CD4-positive, alpha-beta memory T cell (primary cell): ENCODE data around the gene CHIA. TPM values are rescaled to one million over a fixed set of nuclear protein-coding genes. Genes with fewer than 3 reads are reported as not detected.
A peak's percentile ranks its signal among the peaks of the same experiment; 100 is the strongest.

Source experiments
- CTCF ChIA-PET: fragments of 350-600 bp; sonication (Branson Sonifier 250); formaldehyde crosslinking; loops from one replicate; lab custom pipeline; 2021; ENCODE audit warnings: inconsistent platforms; ENCODE audit not compliant: partially characterized antibody; lab: Charles Lee
- POLR2A ChIA-PET: fragments of 350-600 bp; sonication (Branson Sonifier 250); formaldehyde crosslinking; loops from one replicate; lab custom pipeline; 2021; ENCODE audit not compliant: partially characterized antibody; lab: Charles Lee
- DNase-seq, 5 donors: peaks; one replicate each; pipeline versions ENCODE4 v3.0.0 to v3.0.0-alpha.2; 2020 to 2022; ENCODE audit warnings: mixed read lengths in 1 of 5
- H3K27ac ChIP-seq: one replicate; pipeline ENCODE4 v1.7.0; 2013; ENCODE audit warnings: low read depth, low read length
- H3K27me3 ChIP-seq: 2 replicates; pipeline ENCODE4 v1.7.0; 2013; ENCODE audit warnings: mild to moderate bottlenecking, low read length, moderate library complexity; ENCODE audit not compliant: insufficient read depth
- H3K36me3 ChIP-seq: 2 replicates; pipeline ENCODE4 v1.7.0; 2013; ENCODE audit warnings: mild to moderate bottlenecking, low read length, moderate library complexity; ENCODE audit not compliant: insufficient read depth
- H3K4me1 ChIP-seq: 2 replicates; pipeline ENCODE4 v1.7.0; 2013; ENCODE audit warnings: mild to moderate bottlenecking, low read length, moderate library complexity; ENCODE audit not compliant: insufficient read depth
- H3K4me3 ChIP-seq, 2 donors: one replicate each; pipeline ENCODE4 v1.7.0; 2013; ENCODE audit warnings: low read length in 2 of 2, mild to moderate bottlenecking in 1 of 2
- H3K9me3 ChIP-seq, 2 donors: one replicate each; pipeline ENCODE4 v1.7.0; 2013; ENCODE audit warnings: low read length in 2 of 2, control low read depth in 1 of 2; ENCODE audit not compliant: control insufficient read depth in 1 of 2
- H3K27ac Mint-ChIP-seq, 7 donors: one replicate each; pipeline ENCODE4 v1.8.0; 2020 to 2021; ENCODE audit warnings: mixed read lengths in 7 of 7, mild to moderate bottlenecking in 6 of 7, inconsistent platforms in 3 of 7, moderate library complexity in 3 of 7
- H3K27me3 Mint-ChIP-seq, 2 donors: one replicate each; pipeline ENCODE4 v1.8.0; 2020 to 2021; ENCODE audit warnings: mixed read lengths in 2 of 2
- H3K36me3 Mint-ChIP-seq, 2 donors: one replicate each; pipeline ENCODE4 v1.8.0; 2020 to 2021; ENCODE audit warnings: mixed read lengths in 2 of 2, inconsistent platforms in 1 of 2, mild to moderate bottlenecking in 1 of 2
- H3K4me1 Mint-ChIP-seq, 4 donors: one replicate each; pipeline ENCODE4 v1.8.0; 2020 to 2021; ENCODE audit warnings: mixed read lengths in 4 of 4, mild to moderate bottlenecking in 1 of 4
- H3K4me3 Mint-ChIP-seq, 8 donors: one replicate each; pipeline ENCODE4 v1.8.0; 2020 to 2021; ENCODE audit warnings: mixed read lengths in 8 of 8, mild to moderate bottlenecking in 7 of 8, moderate library complexity in 6 of 8, inconsistent platforms in 3 of 8
- H3K9me3 Mint-ChIP-seq, 8 donors: one replicate each; pipeline ENCODE4 v1.8.0; 2020 to 2021; ENCODE audit warnings: mixed read lengths in 8 of 8, mild to moderate bottlenecking in 5 of 8, inconsistent platforms in 3 of 8, moderate library complexity in 1 of 8
- intact Hi-C: fragments of 100-400 bp; cut with micrococcal nuclease; formaldehyde crosslinking; loops from one replicate; pipeline ENCODE4 v1.15.1; 2023
- polyA plus RNA-seq, 2 donors: library from polyadenylated mRNA; unstranded; fragments of 300-500 nt; fragmentation: Illumina TruSeq; gene quantifications; one replicate each; pipeline ENCODE4 v1.2.3, GENCODE V29; 2021
- total RNA-seq, 2 experiments: library from RNA; stranded (reverse); gene quantifications; one replicate each; pipeline ENCODE4 v1.2.3, GENCODE V29; 2021

CHIA gene
- total RNA-seq = not detected
- not detected for polyA plus RNA-seq

DNA sequence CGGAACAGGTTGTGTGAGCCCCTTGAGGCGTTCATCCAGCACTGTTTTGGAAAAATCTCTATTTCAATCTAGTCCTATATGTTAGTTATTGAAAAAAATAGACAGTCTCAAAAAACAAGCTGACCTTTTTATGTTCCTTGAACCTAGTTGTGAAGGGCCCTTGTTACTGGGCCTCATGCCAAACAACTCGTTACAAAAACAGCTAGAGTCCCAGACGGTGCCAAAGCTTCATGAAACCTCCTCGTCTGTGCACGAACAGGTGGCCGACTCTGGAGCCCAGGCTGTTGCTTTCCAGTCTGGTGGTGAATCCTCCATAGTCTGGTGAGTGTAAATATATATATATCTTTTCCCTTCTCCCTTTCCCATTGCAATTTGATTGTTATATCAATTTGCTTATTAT lies at the start of gene CHIA:
CHIA (plus strand) TSS at position 222 of the 400 bp plus-strand sequence. CDS start 19,617 bp downstream, outside the sequence.
- H3K4me1 Mint-ChIP-seq = peaks cover 0 to 9% (median 7%) of the 10 kb centered on the region in 4 donors
- Histone ChIP-seq H3K4me3 (no peak within 1 kb of the TSS), H3K36me3 (no peaks in the 10 kb centered on the region), H3K9me3 (no peaks in the 10 kb centered on the region), H3K27ac (no peak within 1 kb of the TSS), H3K27me3 (no peaks in the 10 kb centered on the region), H3K4me1 (peaks cover 6% of the 10 kb centered on the region)
- CTCF ChIA-PET = no interaction called here
- H3K4me3 Mint-ChIP-seq = no peak within 1 kb of the TSS
- no peaks in the 10 kb centered on the region for H3K9me3 Mint-ChIP-seq
- no peak within 1 kb of the TSS for H3K27ac Mint-ChIP-seq
- peaks cover 0 to 2% of the 10 kb centered on the region in 2 donors for H3K27me3 Mint-ChIP-seq
- POLR2A ChIA-PET = no interaction called here
- H3K36me3 Mint-ChIP-seq = no peaks in the 10 kb centered on the region
- intact Hi-C loops = no loop called here
- DNase-seq = no peak

DNA sequence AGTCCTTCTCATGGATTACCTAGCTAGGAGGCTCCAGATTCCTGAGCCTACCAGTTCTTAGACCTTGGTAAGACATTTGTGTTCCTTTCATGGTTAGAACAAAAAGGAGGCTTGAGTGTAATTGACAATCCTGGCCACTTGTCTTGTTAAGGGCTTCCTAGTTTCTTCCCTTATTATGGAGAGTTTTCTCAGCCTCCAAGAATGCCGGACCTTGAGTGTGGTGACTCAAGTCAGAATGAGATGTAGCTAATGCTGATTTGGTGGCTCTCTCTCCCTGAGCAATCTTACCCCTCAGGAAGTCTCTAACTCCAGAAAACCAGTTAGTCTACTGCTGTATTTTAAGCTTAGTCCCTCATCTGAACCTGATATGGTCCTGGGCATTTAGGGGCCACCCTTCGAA lies 48.9 kb upstream of the CHIA start:
- peak overlapping the region in 1 of 7 donors; percentile 19 for H3K27ac Mint-ChIP-seq
- Histone ChIP-seq H3K36me3 (no peaks in the 10 kb centered on the region), H3K27ac (no peak overlapping the region), H3K4me3 (no peak overlapping the region), H3K4me1 (no peaks in the 10 kb centered on the region), H3K9me3 (no peaks in the 10 kb centered on the region), H3K27me3 (no peaks in the 10 kb centered on the region)
- H3K9me3 Mint-ChIP-seq = no peaks in the 10 kb centered on the region
- ChIA-PET POLR2A (interaction anchor here (1.8 kb wide), 1 partner anchor 15 kb away, joined by 4 read pairs; the partner anchor contains the start of gene CHI3L2), CTCF (interaction anchor here (1.4 kb wide), 1 partner anchor 19 kb away, joined by 6 read pairs; no protein-coding TSS in a partner anchor)
- H3K27me3 Mint-ChIP-seq = no peaks in the 10 kb centered on the region
- intact Hi-C loops = no loop called here
- H3K36me3 Mint-ChIP-seq = peaks cover 9 to 39% of the 10 kb centered on the region in 2 donors
- H3K4me3 Mint-ChIP-seq = no peak overlapping the region
- peaks cover 0 to 2% (median under 1%) of the 10 kb centered on the region in 4 donors for H3K4me1 Mint-ChIP-seq
- no peak for DNase-seq

DNA sequence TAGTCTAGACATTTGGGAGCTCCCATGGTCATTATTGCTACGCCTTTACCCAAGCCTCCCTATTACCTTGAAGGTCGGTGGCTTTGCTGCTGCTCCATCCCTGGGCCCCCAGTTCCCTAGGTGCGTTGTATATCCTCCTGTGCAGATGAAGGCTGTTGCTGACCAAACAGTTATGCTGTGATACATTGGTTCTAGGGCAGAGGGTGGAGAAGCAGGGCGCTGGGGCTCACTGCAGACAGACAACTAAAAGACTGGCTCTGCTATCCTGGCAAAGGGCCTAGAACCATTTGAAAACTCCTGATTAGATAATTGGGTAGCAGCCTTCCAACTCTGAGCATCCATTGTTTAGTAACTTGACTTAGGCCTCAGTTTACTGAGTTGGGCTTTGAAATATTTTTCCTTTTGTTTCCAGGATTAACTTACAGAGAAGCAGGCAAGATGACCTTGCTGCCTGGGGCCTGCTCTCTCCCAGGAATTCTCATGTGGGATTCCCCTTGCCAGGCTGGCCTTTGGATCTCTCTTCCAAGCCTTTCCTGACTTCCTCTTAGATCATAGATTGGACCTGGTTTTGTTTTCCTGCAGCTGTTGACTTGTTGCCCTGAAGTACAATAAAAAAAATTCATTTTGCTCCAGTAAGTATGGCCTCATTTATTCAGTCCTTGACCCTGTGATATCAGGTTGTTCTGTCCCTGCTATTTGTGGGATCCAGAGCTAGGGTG lies 47.7 kb upstream of the CHIA start:
- Mint-ChIP-seq H3K27me3 (no peaks in the 10 kb centered on the region), H3K36me3 (peaks cover 9 to 29% of the 10 kb centered on the region in 2 donors), H3K9me3 (no peaks in the 10 kb centered on the region), H3K27ac (no peak overlapping the region), H3K4me1 (peaks cover 0 to 2% (median under 1%) of the 10 kb centered on the region in 4 donors), H3K4me3 (no peak overlapping the region)
- no peaks in the 10 kb centered on the region for H3K9me3 ChIP-seq
- no peak for DNase-seq
- POLR2A ChIA-PET = interaction anchor here (0.9 kb wide), 1 partner anchor 182 kb away, joined by 3 read pairs; no protein-coding TSS in a partner anchor
- H3K27me3 ChIP-seq = no peaks in the 10 kb centered on the region
- CTCF ChIA-PET = interaction anchor here (1.4 kb wide), 1 partner anchor 20 kb away, joined by 6 read pairs; no protein-coding TSS in a partner anchor
- no peak overlapping the region for H3K4me3 ChIP-seq
- intact Hi-C loops = no loop called here
- H3K36me3 ChIP-seq = no peaks in the 10 kb centered on the region
- H3K27ac ChIP-seq = no peak overlapping the region
- no peaks in the 10 kb centered on the region for H3K4me1 ChIP-seq

DNA sequence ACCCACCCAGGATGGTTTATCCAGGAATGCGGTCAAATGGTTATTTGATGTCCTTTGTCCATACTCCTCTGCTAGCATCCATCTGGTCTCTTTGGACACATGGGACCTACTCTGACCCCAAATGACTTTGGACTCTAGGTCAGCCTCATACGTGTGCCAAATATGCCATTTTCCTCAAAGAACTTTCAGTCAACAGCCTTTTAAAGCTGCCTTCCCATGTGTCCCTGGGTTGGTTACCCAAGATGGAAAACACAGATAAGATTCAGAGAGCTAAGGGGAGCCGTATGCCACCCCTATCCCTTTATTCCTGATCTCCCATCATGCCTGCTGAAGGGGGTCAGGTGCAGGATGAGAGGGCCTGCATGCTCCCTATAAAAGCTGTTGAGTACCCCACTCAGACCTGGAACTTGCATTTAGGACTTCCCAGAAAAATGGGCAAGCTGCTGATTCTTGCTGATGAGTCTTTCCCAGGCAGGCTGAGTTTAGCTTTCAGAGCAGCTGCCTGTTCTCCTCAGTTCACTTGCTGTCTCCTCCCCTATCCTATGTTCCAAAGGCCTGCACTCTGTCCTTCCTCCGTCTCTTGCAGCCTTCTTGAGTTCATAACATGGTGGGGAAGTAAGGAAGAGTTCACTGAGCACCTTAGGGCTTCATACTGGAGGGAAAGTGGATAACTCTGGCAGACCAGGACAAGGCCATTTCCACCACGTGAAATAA lies 43.4 kb upstream of the CHIA start:
- H3K36me3 ChIP-seq = no peaks in the 10 kb centered on the region
- Mint-ChIP-seq H3K36me3 (peaks cover 0 to 9% of the 10 kb centered on the region in 2 donors), H3K27ac (no peak overlapping the region), H3K9me3 (no peaks in the 10 kb centered on the region), H3K4me3 (no peak overlapping the region), H3K4me1 (peaks cover 6 to 17% (median 10%) of the 10 kb centered on the region in 4 donors), H3K27me3 (no peaks in the 10 kb centered on the region)
- DNase-seq = no peak
- POLR2A ChIA-PET = no interaction called here
- peaks cover 8% of the 10 kb centered on the region for H3K4me1 ChIP-seq
- H3K27me3 ChIP-seq = no peaks in the 10 kb centered on the region
- no peak overlapping the region for H3K27ac ChIP-seq
- H3K4me3 ChIP-seq = no peak overlapping the region
- no peaks in the 10 kb centered on the region for H3K9me3 ChIP-seq
- CTCF ChIA-PET = no interaction called here
- intact Hi-C loops = no loop called here

- Histone ChIP-seq H3K27ac (no peak overlapping the region), H3K27me3 (no peaks in the 10 kb centered on the region), H3K9me3 (no peaks in the 10 kb centered on the region), H3K4me3 (no peak overlapping the region), H3K36me3 (no peaks in the 10 kb centered on the region), H3K4me1 (peaks cover 8% of the 10 kb centered on the region)
- Mint-ChIP-seq H3K4me3 (no peak overlapping the region), H3K4me1 (peaks cover 6 to 17% (median 11%) of the 10 kb centered on the region in 4 donors), H3K27ac (no peak overlapping the region), H3K36me3 (no peaks in the 10 kb centered on the region), H3K9me3 (no peaks in the 10 kb centered on the region), H3K27me3 (no peaks in the 10 kb centered on the region)
- DNase-seq = no peak
- intact Hi-C loops = no loop called here
- POLR2A ChIA-PET = no interaction called here
- CTCF ChIA-PET = interaction anchor here (0.6 to 1.7 kb wide), 5 partner anchors 14 to 150 kb away, joined by 3 to 4 read pairs (median 3); partner anchors contain the start of gene CHI3L2
Observed at GRCh38 chr1:111249960-111250359, 40.7 kb upstream of the CHIA start.

- no peak overlapping the region for H3K4me3 Mint-ChIP-seq
- H3K4me3 ChIP-seq = no peak overlapping the region
- H3K36me3 ChIP-seq = no peaks in the 10 kb centered on the region
- CTCF ChIA-PET = interaction anchor here (1.3 to 1.5 kb wide), 3 partner anchors 25 to 149 kb away, joined by 4 to 5 read pairs (median 4); no protein-coding TSS in a partner anchor
- no peaks in the 10 kb centered on the region for H3K27me3 ChIP-seq
- peak overlapping the region in 5 of 7 donors; percentile 28 to 68 (median 63) for H3K27ac Mint-ChIP-seq
- H3K27me3 Mint-ChIP-seq = no peaks in the 10 kb centered on the region
- no peaks in the 10 kb centered on the region for H3K36me3 Mint-ChIP-seq
- H3K27ac ChIP-seq = no peak overlapping the region
- peaks cover 6 to 17% (median 11%) of the 10 kb centered on the region in 4 donors for H3K4me1 Mint-ChIP-seq
- H3K4me1 ChIP-seq = peaks cover 8% of the 10 kb centered on the region
- POLR2A ChIA-PET = interaction anchor here (0.9 kb wide), 1 partner anchor 53 kb away, joined by 3 read pairs; no protein-coding TSS in a partner anchor
- no peaks in the 10 kb centered on the region for H3K9me3 Mint-ChIP-seq
- no peak for DNase-seq
- intact Hi-C loops = no loop called here
- no peaks in the 10 kb centered on the region for H3K9me3 ChIP-seq
Observed at GRCh38 chr1:111251570-111251969, 39.1 kb upstream of the CHIA start.

GRCh38 chr1:111252786-111253185 lies 37.9 kb upstream of the CHIA start:
- H3K36me3 ChIP-seq = no peaks in the 10 kb centered on the region
- no peak for DNase-seq
- H3K4me3 ChIP-seq = no peak overlapping the region
- POLR2A ChIA-PET = no interaction called here
- no peak overlapping the region for H3K27ac Mint-ChIP-seq
- peaks cover 8% of the 10 kb centered on the region for H3K4me1 ChIP-seq
- H3K27ac ChIP-seq = no peak overlapping the region
- H3K36me3 Mint-ChIP-seq = no peaks in the 10 kb centered on the region
- H3K9me3 ChIP-seq = no peaks in the 10 kb centered on the region
- intact Hi-C loops = no loop called here
- H3K4me3 Mint-ChIP-seq = no peak overlapping the region
- no peaks in the 10 kb centered on the region for H3K27me3 Mint-ChIP-seq
- no peaks in the 10 kb centered on the region for H3K9me3 Mint-ChIP-seq
- H3K27me3 ChIP-seq = no peaks in the 10 kb centered on the region
- peaks cover 6 to 17% (median 11%) of the 10 kb centered on the region in 4 donors for H3K4me1 Mint-ChIP-seq
- CTCF ChIA-PET = no interaction called here
